ENCODE results near the gene ADCY7. TPM values are rescaled to one million over a fixed set of nuclear protein-coding genes. Genes with fewer than 3 reads are reported as not detected.

Gene ADCY7
- total and polyA plus RNA-seq, 9 of the 15 experiments (the other 6 are each of a cell fraction or from before 2014, with no cell fraction given): 2.3 to 108 (median 28.6) TPM

DNA sequence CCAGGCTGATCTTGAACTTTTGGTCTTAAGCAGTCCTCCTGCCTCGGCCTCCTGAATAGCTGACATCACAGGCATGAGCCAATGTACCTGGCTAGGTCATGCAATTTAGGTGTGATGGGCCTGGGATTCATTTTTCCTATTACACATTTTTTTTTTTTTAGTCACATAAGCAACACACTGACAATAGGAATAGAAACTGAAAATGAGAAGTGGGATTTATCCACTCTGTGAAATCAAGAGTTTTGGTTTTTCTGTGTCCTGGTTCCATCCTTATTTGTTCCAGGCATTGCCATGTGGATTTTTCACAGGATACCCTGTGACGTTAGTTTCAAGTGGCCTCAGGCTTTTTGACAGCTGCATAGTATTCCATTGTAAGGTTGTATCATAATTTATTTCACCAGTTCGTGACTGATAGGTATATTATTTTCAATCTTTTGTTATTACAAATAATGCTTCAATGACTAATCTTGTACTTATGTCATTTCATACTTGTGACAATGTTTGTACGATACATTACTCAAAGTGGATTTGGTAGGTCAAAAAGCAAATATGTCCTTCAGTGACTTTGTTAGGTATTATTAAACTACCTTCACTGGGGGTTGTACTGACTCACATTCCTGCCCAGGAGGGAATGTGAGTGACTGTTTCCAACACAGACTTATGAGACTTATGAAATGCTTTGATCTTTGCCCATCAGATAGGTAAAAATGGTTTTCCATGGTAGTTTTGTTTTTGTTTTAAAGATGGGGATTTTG lies 10.6 kb downstream of the ADCY7 start:
- TF ChIP-seq ZNF239 (CRISPR knock-in tag; IDR thresholded peaks at IDR 0.05) (peak; percentile 51; the same call in 1 of the 2 replicates), SREBF2 (CRISPR knock-in tag; IDR thresholded peaks at IDR 0.05) (no peak), ZNF146 (CRISPR knock-in tag; IDR thresholded peaks at IDR 0.05; ENCODE audit: unreplicated experiment) (peak; percentile 99), NFE2L1 (tag; IDR thresholded peaks at IDR 0.05; ENCODE audit: borderline replicate concordance, low read depth) (no peak), FOS (IDR thresholded peaks at IDR 0.05; ENCODE audit: extremely low read depth, insufficient read length) (no peak), ZNF436 (CRISPR knock-in tag; IDR thresholded peaks at IDR 0.05) (no peak), RBM25 (IDR thresholded peaks at IDR 0.05; ENCODE audit: low read depth, low read length, severe bottlenecking) (peak; percentile 86), SLC30A9 (CRISPR knock-in tag; IDR thresholded peaks at IDR 0.05) (no peak), BCOR (IDR thresholded peaks at IDR 0.05) (peak; percentile 71)
- peaks cover 44% of the 10 kb centered on the region for H3K36me3 ChIP-seq (ENCODE audit: control insufficient read depth, insufficient read depth, low read length)
- ChIA-PET POLR2A (interaction anchor here (1.4 kb wide), 1 partner anchor 9 kb away, joined by 6 read pairs; no protein-coding TSS in a partner anchor), CTCF (ENCODE audit: low intra/inter-chr PET ratio) (no interaction called here)
- ATAC-seq (no peak), FAIRE-seq (no peak), DNase-seq (ENCODE audit: extremely low read depth in 1 of 4, low spot score in 3 of 4) (no peak)
- H4K20me1 ChIP-seq (replicated peaks; ENCODE audit: control insufficient read depth, insufficient read depth, low read length): peaks cover 46% of the 10 kb centered on the region
- in situ Hi-C loops (cut with MboI) (no loop called here), intact Hi-C loops (cut with micrococcal nuclease) (no loop called here)
- H2AFZ ChIP-seq (ENCODE audit: low read depth, low read length): no peak overlapping the region
- H3K9me1 ChIP-seq (ENCODE audit: control insufficient read depth, insufficient read depth, low read length): peaks cover 15% of the 10 kb centered on the region
- WGBS (ENCODE audit: insufficient coverage, low coverage, missing lambda C conversion rate): 88% methylated on average over 4 of the region's 4 CpGs
- peaks cover 41 to 63% of the 10 kb centered on the region in 2 experiments for H3K4me1 ChIP-seq (replicated peaks in 1 of 2; ENCODE audit: control insufficient read depth in 2 of 2, insufficient read depth in 2 of 2, low read length in 2 of 2)
- H3K79me2 ChIP-seq (ENCODE audit: control insufficient read depth, insufficient read depth, low read length): peaks cover 98% of the 10 kb centered on the region
- H3K27ac ChIP-seq (ENCODE audit: extremely low read depth, low read depth, low read length): no peak overlapping the region
- BruUV-seq (replicated peaks): no TSS peak
- no peak overlapping the region for H3K4me3 ChIP-seq
- no peak overlapping the region for H3K4me2 ChIP-seq (ENCODE audit: insufficient read depth, low read length)
- no peaks in the 10 kb centered on the region for H3K27me3 ChIP-seq (ENCODE audit: control insufficient read depth in 2 of 2, insufficient read depth in 2 of 2, low read length in 2 of 2)
- H3K9ac ChIP-seq (ENCODE audit: insufficient read depth in 1 of 2, low read depth in 2 of 2, low read length in 2 of 2): no peak overlapping the region
- H3K9me3 ChIP-seq (replicated peaks; ENCODE audit: control insufficient read depth, insufficient read depth, low read depth, low read length): no peaks in the 10 kb centered on the region
